HG02884 (cell line): Measurements from ENCODE around the gene TOR1AIP2.
"Not testable (repeated sequence)": the region's sequence is repeated elsewhere in the genome, so short reads cannot be mapped to it uniquely, and the experiment has no call there.

Experiments used
- ATAC-seq: cut with Tn5 transposase; IDR thresholded peaks from one replicate; pipeline ENCODE4 v1.9.1; 2021; ENCODE audit warnings: mild to moderate bottlenecking, moderate library complexity; ENCODE audit not compliant: unreplicated experiment

Gene TOR1AIP2

DNA sequence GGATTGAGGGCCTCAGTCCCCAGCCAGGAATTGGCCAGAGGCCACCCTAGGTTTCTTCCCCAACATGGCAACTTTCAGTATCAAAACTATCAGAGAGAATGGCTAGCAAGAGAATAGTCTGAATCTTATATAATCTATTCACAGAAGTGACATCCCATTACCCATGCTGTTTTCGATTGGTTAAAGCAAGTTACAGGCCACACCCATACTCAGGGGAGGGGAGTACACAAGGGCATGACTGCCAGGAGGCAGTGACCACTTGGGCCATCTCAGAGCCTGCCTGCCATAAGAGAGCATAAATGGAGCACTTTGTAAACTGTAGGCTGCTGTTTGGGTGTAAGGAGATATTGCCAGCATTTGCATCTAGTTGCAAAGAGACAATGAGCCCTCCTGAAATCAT lies 69.1 kb downstream of the TOR1AIP2 start:
- ATAC-seq: no peak

DNA sequence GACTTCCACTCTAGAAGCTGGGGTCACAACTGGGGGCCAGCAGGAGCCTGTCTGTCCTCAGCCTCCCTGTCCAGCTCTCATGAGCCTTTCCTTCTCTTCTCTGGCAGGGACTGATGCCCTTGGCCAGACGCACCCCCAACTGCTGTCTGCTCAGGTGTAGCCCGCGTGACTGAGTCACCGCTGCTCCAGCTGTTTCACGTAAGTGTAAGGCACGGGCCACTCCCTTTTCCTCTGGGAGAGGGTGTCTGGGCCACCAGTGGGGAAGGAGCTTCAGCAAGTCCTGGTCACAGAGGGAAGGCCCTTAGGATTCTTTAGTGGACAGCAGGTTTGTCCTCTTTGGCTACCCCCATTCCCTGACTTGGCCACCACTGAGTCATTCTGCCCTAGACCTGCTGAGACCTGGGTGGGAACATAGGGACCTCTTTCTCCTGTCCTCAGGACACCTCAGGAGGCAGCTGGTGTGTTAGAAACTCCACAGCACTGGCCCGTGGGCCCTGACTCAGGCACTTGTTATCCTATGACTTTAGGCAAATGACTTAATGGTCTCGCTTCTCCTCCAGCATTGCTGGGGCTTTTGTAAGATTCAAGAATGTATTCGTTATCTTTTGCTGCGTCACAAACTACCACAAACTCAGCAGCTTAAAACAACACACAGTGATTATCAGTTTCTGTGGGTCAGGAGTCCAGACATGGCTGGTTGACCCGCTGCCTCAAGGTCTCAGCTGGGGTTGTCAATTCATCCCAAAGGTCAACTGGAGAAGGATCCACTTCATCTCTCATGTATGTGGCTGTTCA lies 69.7 kb downstream of the TOR1AIP2 start:
- ATAC-seq: no peak

DNA sequence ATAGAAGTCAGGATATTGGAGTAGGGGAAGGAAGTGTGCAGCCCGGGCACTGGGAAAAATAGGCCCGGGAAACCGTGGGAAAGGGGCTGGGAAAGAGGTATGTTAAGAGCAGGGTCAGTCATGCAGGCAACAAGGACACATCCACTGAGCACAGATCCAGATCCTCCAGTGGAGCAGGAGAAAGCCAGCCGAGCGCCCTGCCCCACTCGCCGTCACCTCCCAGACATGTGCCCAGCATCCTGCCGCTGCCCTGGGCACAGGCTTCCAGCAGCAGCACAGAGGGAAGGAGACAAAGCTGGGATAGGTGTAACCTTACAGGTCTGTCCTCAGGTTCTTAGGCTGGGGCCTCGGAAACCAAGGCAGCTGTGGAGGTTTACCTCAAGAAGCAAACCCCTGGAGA lies 70.3 kb downstream of the TOR1AIP2 start:
- no peak for ATAC-seq

DNA sequence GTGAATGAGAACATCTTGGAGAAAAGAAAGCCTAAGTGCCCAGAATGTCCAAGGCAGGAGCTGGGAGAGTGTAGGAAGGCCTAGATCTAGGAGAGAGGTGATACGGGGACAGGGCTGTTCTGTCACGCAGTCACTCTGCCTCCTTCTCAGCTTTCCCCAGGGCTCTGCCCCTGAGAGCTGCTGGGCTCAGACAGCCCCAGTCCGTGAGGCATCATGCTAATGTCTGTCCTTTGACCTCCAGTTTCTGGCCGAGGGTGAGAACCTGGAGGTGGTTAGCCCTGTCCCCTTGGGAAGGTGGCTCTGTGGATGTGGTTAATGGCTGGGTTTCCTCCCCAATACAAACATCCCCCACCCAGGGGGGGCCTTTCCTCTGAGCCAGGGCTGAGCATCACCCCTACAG lies 71.3 kb downstream of the TOR1AIP2 start:
- ATAC-seq: no peak

DNA sequence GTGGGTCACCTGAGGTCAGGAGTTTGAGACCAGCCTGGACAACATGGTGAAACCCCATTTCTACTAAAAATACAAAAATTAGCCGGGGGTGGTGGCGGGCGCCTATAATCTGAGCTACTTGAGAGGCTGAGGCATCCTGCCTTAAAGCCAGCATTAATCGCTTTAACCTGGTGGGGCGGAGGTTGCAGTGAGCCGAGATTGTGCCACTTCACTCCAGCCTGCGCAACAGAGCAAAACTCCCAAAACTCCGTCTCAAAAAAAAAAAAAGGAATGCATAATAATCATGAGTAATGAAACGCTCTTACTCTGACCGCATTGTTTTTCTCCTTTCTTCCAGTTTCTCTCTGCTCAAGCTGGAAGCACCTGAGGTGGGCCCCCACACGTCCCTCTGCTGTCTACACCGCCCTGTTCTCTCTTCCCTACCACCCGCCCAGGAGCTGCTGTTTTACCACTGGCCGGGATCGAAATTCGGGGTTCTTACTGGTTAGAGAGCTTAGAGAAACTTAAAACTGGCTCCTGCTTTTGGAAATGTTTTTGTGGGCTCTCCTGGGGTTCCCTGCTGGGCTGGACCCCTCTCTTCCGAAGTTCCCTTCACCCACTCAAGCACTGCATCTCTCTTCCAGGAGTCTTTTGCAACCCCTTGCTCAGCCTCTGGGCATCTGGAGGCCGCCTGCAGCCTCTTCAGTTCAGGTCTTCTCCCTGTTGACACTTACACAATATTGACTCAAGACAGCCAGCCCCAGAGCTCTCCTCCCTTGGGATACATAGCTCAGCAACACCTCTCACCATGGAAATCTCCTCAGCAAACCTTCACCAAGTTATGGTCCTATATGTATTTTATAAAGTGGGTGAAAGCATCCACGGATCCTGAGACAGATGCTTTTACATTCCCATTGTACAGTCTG lies 72.1 kb downstream of the TOR1AIP2 start:
- no peak for ATAC-seq

DNA sequence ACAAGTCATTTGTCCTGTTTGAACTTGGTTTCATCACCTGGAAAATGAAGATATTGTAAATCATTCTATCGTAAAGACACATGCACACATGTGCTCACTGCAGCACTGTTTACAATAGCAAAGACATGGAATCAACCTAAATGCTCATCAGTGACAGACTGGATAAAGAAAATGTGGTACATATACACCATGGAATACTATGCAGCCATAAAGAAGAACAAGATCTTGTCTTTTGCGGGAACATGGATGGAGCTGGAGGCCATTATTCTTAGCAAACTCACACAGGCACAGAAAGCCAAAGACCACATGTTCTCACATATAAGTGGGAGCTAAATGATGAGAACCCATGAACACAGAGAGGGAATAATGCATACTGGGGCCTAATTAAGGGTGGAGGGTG lies 73.2 kb downstream of the TOR1AIP2 start:
- not testable (repeated sequence) for ATAC-seq

DNA sequence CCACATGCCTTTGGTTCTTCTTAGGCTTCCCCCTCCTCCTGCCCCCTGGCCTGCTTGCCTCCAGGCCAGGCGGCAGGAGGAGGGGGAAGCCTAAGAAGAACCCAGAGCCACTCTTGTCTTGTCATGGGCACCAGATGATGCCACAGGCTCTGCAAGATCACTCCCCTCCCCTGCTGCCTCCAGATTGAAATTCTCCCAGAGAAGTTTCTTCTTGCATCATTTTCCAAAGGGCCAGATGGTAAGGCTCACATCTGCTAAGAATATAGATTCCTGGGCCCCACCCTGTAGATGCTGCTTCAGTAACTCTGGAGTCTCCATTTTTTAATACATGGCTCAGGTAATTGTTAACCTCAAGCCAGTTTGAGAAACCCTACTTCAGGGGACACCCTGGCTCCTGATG lies 73.7 kb downstream of the TOR1AIP2 start:
- ATAC-seq: no peak

- ATAC-seq: no peak
These were observed 74.5 kb downstream of the TOR1AIP2 start for GRCh38 chr1:179803104-179803503.

DNA sequence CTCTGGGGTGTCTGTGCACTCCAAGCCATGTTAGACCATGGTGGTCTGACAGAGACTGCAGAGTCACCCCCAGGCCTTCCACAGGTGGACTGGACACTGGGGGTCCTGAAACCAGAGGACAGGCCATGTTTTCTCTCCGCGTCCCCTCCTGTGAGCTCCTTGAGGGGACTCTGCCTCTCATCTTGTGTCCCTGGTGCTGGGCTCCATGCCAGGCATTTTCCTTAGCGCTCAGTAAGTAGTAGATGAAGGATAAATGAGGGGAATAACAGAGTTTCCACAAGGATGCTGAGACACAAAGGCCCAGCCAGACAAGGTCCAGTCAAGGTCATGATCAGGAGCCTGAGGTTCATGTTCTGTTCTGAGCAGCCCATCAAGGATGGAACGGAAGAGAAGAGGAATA lies 77.1 kb downstream of the TOR1AIP2 start:
- ATAC-seq: no peak

DNA sequence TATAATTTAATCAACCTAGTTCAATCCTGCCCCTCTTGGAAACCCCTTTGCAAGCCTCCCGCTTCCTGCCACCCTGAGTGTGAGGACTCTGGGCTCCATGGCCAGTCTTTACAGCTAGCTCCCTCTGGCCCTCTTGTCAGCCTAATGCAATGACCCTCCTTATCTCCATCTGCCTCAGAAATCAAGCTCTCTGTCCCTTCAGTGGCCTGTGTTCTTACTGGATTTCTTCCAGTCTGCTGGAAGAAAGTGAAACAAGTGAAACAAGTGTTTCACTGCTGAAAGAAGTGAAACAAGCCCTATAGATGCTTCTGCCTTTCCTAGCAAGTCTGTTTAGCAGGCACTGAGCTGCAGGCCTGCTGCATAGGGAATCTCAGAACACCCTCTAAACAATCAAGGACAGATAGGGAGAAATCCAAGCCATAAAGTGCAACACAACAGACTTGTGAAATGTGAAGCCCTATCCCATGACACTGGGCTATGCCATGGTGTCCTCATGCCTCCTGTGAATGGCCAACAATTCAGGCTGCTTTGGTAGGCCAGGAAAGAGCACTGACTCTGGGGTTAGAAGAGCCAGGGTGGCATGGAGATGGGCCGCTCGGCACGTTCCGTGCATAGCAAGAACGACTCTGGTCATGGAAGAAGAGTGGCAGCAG lies 78.6 kb downstream of the TOR1AIP2 start:
- ATAC-seq: no peak

DNA sequence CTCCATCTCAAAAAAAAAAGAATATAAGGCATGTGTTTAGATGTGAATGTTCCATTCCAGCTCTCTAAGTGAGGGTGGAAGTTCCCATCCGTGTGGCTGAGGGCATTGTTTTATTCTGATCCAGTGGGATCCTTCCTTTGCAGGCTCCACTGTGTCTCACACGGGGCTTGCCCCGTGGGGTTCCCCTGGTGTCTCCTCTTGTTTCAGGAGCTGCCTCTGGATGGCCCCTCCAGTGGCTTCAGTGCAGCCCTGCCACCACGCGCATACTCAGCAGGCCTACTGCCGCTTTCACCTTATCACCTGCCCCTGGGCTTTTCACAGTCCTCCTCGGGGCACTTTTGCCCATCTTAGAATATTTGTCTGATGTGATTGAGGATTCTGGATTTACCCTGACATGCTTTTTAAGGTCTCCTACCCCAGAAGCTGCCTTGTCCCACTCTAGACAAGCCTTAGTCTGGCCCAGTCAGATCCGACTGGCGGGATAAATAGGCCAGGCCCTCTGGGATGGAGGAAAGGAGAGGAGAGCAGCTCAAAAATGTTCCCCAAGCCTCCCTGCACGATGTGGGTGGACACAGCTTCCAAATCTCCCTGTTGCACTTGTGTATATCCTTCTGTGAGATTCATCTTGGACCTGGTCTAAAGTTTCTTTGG lies 79.3 kb downstream of the TOR1AIP2 start:
- ATAC-seq: no peak

- ATAC-seq: no peak
These were observed 82.9 kb downstream of the TOR1AIP2 start for GRCh38 chr1:179794669-179795068.

DNA sequence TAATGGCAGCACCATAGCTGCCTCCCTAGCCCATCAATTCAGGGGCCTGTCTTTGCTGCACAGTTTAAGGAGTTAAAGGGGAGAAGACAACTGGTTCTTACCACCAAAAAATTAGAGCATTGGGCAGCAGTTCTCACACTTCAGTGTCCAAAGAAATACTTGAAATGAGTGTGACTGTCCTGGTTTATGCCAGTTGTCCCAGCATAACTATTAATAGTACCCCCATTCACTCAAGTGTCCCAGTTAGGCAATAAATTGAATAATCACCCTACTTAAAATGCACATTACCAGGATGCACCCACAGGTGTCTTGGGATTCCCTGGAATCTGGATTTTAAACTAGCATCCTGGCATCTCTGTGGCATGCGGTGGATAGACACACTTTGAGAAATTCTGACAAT lies 83.5 kb downstream of the TOR1AIP2 start:
- ATAC-seq: no peak

DNA sequence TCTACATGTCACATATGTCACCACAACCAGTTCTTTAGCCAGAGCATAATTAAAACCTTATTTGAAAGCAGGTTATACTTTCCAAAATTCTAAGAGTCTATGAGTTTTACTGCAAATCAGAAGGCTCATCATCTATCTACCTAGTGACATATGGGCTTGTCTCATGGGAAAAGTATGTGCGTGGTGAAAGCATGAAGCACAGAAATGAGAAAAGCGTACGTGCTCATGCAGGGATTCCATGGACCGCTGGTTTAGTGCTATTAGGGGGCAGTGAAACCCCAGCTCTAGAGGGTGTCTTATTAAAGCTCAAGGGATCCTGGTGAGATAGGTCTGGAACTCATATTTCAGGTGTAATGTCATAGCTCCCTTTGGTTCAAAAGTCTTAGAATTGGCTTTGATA lies 84.3 kb downstream of the TOR1AIP2 start:
- no peak for ATAC-seq
